GM12873 (cell line): Measurements from ENCODE around the gene DCUN1D2.

Experiments
- CTCF ChIP-seq: IDR thresholded peaks from 2 replicates; pipeline ENCODE4 v1.5.1; 2012; ENCODE audit warnings: low read depth, mild to moderate bottlenecking, moderate library complexity, low read length, control low read depth; ENCODE audit not compliant: insufficient read depth; ENCODE audit errors: missing control alignments

DCUN1D2 gene

GRCh38 chr13:113493315-113493951 is 2.9 kb upstream of the DCUN1D2 start:
- no peak for TF ChIP-seq CTCF

GRCh38 chr13:113491982-113492381 is 1.5 kb upstream of the DCUN1D2 start:
- no peak for TF ChIP-seq CTCF

- no peak for TF ChIP-seq CTCF
Observed at GRCh38 chr13:113491418-113491883, 940 bp upstream of the DCUN1D2 start.

- no peak for TF ChIP-seq CTCF
Observed at GRCh38 chr13:113489549-113490495, 689 bp downstream of the DCUN1D2 start.

GRCh38 chr13:113489171-113489548 is 1.4 kb downstream of the DCUN1D2 start:
- no peak for TF ChIP-seq CTCF

GRCh38 chr13:113488283-113488682 is 2.2 kb downstream of the DCUN1D2 start:
- TF ChIP-seq CTCF: no peak

GRCh38 chr13:113486698-113487097 is 3.8 kb downstream of the DCUN1D2 start:
- no peak for TF ChIP-seq CTCF
